GM10266 (cell line): Measurements from ENCODE around the gene MTF2.

Experiments
- DNase-seq: peaks from one replicate; pipeline ENCODE4 v3.0.0; 2012; ENCODE audit errors: extremely low spot score
- CTCF ChIP-seq: IDR thresholded peaks from 2 replicates; pipeline ENCODE4 v1.5.1; 2012; ENCODE audit warnings: mild to moderate bottlenecking, low read depth; ENCODE audit not compliant: control insufficient read depth, insufficient read depth; ENCODE audit errors: missing control alignments

The MTF2 gene

DNA sequence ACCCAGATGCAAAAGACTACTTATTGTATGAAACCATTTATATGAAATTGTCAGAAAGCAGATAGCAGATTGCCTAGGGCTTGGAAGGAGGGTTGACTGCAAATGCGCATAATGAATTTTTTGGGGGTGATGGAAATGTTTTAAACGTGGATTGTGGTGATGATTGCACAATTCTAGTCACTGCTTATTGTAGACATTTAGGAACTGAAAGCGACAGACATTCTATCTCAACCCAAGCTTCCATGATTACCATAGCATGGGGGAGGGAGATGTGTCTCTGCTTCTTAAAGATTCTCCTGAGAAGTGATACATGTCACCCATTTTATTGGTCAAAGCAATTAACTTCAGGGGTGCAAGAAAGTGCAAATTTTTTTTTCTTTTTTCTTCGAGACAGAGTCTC lies 2.8 kb upstream of the MTF2 start:
- TF ChIP-seq CTCF = no peak
- DNase-seq = no peak

DNA sequence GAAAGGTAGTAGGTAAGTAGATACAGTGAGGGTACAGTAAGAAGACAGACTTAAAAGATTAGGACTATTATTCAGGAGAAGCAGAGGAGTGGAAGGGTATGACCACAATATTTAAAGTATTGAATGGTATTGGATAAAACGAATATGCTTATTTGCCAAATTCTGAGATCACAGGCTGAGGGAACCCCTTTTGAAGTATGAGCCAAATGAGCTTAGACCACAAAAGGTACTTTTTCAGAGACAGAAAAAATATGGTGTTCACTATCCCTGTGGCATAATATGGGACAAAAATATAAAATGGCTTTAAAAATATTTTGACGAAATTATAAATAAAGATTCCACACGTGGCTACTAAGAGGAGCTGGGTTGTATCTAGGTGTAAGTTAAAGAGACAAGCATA lies 880 bp upstream of the MTF2 start:
- no peak for TF ChIP-seq CTCF
- no peak for DNase-seq

DNA sequence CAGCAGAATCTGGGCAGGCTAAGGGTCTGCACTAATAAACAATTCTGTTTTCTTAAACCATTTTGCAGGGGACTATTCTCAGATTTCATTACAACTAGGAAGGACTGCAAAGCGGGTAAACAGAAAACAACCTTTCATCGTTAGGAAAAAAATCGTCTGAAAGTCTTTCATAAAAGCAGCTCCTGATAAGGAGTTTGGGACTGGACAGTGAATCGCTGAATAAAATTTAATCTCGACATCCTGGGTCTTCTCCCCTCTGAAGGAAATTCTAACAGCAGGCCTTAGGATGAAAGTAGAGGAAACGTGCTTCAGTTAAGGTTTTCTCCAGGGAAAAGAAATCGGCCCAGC lies 471 bp upstream of the MTF2 start:
- no peak for TF ChIP-seq CTCF
- no peak for DNase-seq

DNA sequence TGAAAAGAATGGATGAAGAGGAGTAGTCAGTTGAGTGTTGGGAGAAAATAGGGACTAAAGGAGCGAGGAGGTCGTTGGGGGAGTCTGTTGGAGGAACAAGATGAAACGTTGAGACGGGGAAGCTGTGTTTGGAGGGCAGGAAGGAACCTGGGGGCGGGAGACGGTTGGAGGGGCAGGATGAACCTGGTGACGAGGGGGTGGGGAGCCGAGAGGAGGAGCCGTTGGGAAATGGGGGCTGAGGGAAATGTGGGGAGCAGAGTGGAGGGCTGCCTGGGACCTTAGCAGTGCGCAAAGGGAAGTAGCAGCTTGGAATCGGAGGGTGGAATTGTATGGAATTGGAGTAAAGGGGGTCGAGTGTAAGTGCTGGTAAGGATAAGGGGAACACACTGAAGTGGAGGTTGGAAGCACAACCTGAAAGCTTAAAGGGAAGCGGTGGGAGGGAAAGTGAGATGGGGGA lies 630 bp downstream of the MTF2 start:
- TF ChIP-seq CTCF = no peak
- peak; percentile 26 for DNase-seq

DNA sequence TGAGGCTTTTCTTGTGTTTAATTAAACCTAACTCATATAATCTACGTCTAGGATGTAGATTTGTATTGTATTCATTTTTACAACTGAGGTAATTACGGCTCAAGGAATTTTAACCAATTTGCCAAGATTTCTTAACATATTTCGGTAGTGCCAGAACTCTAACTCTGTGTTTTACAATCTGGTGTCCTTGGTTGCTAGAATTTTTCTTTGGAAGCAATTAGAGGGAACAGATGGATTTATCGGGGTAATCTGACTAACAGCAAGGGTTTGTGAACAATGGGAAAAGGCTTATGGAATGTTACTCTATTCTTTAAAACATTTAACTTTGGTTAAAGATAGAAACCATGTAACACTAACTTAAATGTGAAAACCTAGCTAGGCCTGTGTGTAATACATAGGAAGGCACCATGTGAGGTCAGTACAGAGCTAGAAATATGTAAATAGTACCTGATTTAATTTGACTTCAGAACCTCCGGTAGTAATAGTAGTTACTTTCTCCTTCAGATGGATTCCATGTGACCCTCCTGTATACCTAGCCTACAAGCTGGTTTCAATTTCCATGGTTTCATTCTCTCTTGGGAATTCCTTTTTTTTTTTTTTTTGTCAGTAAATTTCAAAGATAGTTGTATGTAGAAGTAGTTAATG lies 1.2 kb downstream of the MTF2 start:
- DNase-seq = peak; percentile 69
- TF ChIP-seq CTCF = peak; percentile 73

DNA sequence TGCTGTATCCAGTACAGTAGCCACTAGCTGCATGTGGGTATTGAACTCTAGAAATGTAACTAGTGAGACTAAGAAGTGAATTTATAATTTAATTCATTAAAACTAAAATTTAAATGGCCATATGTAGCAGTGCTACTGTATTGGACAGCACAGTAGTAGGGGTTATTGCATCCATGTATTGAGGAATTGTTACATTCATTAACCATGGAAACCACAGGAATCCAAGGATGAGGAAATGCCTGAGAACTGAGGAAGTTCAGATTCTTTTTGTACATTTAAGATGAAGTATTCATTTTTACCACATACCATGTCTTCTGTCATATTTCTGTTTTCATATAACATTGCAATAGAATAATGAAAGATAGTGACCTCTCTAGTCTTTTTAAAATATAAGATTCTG lies 2.6 kb downstream of the MTF2 start:
- no peak for TF ChIP-seq CTCF
- DNase-seq = no peak

GRCh38 chr1:93082313-93082712 lies 3.2 kb downstream of the MTF2 start:
- no peak for TF ChIP-seq CTCF
- DNase-seq = no peak
